NB4 (cell line): ENCODE measurements around the gene BRD3.

ENCODE experiments used
- DNase-seq: peaks from one replicate; pipeline ENCODE4 v3.0.0; 2010; ENCODE audit warnings: low read depth
- H3K4me3 ChIP-seq: one replicate; pipeline ENCODE4 v1.5.1; 2011; ENCODE audit warnings: mild to moderate bottlenecking, low read depth, low read length, moderate library complexity
- MAX ChIP-seq: IDR thresholded peaks from 2 replicates; pipeline ENCODE4 v1.6.1; 2011; ENCODE audit warnings: low read depth, low read length
- MYC ChIP-seq: IDR thresholded peaks from 2 replicates; pipeline ENCODE4 v1.6.1; 2011; ENCODE audit warnings: low read depth, low read length
- POLR2A ChIP-seq: IDR thresholded peaks from 2 replicates; pipeline ENCODE4 v1.6.1; 2011; ENCODE audit warnings: mild to moderate bottlenecking; ENCODE audit not compliant: insufficient read length; ENCODE audit errors: extremely low read depth
- TF ChIP-seq, protein P1 (sequence below): IDR thresholded peaks from one replicate; pipeline ENCODE4 v1.5.1; 2012; ENCODE audit warnings: low read depth, low read length

Gene BRD3

GRCh38 chr9:133986774-133987445, 80.9 kb downstream of the BRD3 start:
- no peak for TF ChIP-seq POLR2A
- no peak for TF ChIP-seq MAX
- DNase-seq = no peak
- no peak overlapping the region for H3K4me3 ChIP-seq

- no peak for DNase-seq
- TF ChIP-seq, protein P1, sequence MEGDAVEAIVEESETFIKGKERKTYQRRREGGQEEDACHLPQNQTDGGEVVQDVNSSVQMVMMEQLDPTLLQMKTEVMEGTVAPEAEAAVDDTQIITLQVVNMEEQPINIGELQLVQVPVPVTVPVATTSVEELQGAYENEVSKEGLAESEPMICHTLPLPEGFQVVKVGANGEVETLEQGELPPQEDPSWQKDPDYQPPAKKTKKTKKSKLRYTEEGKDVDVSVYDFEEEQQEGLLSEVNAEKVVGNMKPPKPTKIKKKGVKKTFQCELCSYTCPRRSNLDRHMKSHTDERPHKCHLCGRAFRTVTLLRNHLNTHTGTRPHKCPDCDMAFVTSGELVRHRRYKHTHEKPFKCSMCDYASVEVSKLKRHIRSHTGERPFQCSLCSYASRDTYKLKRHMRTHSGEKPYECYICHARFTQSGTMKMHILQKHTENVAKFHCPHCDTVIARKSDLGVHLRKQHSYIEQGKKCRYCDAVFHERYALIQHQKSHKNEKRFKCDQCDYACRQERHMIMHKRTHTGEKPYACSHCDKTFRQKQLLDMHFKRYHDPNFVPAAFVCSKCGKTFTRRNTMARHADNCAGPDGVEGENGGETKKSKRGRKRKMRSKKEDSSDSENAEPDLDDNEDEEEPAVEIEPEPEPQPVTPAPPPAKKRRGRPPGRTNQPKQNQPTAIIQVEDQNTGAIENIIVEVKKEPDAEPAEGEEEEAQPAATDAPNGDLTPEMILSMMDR = no peak
- TF ChIP-seq MYC = no peak
- no peak for TF ChIP-seq MAX
- TF ChIP-seq POLR2A = no peak
- no peak overlapping the region for H3K4me3 ChIP-seq
Observed at GRCh38 chr9:133986061-133986460, 81.8 kb downstream of the BRD3 start.

GRCh38 chr9:133982971-133983720, 84.7 kb downstream of the BRD3 start:
- H3K4me3 ChIP-seq = no peak overlapping the region
- DNase-seq = no peak
- TF ChIP-seq, protein P1 = no peak
- no peak for TF ChIP-seq MAX
- TF ChIP-seq MYC = no peak
- no peak for TF ChIP-seq POLR2A

GRCh38 chr9:133981958-133982681, 85.7 kb downstream of the BRD3 start:
- TF ChIP-seq MAX (no peak), MYC (no peak), POLR2A (no peak)
- TF ChIP-seq, protein P1 = no peak
- DNase-seq = no peak

DNA sequence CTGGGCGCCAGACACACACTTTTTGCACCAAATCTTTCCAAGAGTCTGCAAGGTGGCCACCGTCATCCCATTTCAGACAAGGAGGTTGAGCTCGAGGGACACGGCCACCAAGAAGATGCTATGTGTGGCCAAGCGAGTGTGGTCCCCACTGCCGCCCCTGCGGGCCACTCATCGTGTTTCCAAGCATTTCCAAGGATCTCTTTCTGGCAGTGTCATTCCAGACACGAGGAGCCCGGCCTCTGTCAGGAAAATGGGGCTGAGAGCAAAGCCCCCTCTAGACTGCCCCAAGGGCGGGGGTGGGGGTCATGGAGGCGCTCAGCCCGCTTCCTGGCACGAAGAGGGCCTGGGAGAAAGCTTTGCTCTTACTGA, 86.3 kb downstream of the BRD3 start:
- DNase-seq = no peak
- no peak overlapping the region for H3K4me3 ChIP-seq
- TF ChIP-seq, protein P1 = no peak
- TF ChIP-seq MYC = no peak
- no peak for TF ChIP-seq POLR2A
- no peak for TF ChIP-seq MAX

More at GRCh38 chr9:133981958-133982681, 85.7 kb downstream of the BRD3 start:
- no peak overlapping the region for H3K4me3 ChIP-seq
